GM21737 (cell line): ENCODE measurements around the gene C16orf74.

ENCODE experiments used
- ATAC-seq: cut with Tn5 transposase; IDR thresholded peaks from one replicate; pipeline ENCODE4 v1.9.1; 2021; ENCODE audit warnings: mild to moderate bottlenecking, moderate library complexity; ENCODE audit not compliant: unreplicated experiment

The C16orf74 gene

GRCh38 chr16:85777583-85778310, 26.9 kb upstream of the C16orf74 start:
- no peak for ATAC-seq

DNA sequence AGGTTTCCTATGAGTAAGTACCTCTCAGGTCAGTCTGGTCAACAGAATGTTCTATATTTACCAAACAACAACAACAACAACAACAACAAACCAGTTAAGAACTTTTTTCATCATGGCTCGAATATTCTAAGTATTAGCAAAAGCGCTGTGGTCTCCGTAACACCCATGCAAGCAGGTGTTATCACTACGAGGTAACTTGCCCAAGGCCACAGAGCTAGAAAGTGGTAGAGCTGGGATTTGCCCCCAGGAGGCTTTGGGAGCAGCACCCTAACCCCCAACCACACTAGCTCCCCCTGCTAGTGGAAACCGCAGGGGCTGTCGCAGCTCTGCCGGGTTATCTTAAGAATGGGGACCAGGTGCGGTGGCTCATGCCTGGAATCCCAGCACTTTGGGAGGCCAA, 23.9 kb upstream of the C16orf74 start:
- ATAC-seq = no peak

- ATAC-seq = no peak
Observed at GRCh38 chr16:85774136-85774535, 23.2 kb upstream of the C16orf74 start.

GRCh38 chr16:85773044-85773443, 22.1 kb upstream of the C16orf74 start:
- ATAC-seq = no peak

GRCh38 chr16:85770741-85771140, 19.8 kb upstream of the C16orf74 start:
- no peak for ATAC-seq

DNA sequence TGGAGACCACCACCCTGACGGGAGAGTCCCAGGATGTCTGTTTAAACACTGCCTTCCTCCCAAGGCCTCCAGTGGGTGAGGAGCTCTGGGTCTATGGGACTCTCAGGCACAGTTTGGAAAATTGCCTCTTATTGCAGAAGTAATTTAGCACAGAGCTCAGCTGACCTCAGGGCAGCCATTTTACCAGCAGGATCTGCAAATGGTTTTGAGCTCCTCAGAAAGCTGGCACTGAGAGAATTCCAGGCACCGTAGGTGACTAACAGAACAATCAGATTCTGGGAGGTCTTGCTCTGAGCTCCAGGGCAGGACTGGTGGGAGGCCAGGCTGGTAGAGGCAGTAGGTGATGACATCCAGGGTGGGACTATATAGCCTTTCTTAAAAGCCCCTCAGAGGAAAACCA, 17.3 kb upstream of the C16orf74 start:
- ATAC-seq = no peak

DNA sequence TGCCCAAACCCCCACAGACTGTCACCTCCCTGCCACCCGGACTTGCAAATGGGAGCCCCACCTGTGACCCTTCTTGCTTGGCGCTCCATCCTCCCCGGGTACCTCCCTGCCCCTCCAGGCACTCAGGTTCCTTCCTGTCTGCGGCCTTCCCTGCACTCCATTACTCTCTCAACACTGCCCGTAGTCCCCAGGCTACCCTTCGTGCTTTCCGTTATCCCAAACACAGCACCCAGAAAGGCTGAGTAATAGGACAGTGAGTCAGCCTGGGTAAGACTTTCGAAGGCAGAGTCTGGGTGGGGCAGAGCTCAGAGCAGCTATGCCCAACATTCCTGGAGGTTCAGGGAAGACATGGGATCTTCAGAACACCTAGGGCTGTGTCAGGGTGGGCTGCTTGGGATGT, 16.6 kb upstream of the C16orf74 start:
- ATAC-seq = no peak

DNA sequence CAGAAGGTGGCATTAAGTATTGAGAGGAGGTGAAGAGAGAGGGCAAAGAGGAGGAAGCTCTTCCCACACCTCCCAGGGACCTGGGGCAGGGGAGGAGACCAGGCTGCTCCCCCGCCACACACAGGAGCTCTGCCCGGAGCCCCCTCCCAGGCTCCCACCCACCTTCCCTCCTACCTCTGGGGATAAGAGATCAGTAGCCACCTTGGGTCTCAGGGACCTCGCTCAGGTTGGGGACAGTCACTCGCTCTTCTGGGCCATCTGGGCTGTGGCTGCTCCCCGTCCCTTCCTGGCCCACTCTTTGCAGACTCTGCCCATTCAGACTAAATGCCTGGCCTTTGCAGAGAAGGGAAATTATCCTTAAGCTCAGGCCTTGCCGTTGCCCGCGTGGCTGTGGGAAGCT, 14.9 kb upstream of the C16orf74 start:
- ATAC-seq = no peak

- ATAC-seq = no peak
Observed at GRCh38 chr16:85765211-85765610, 14.3 kb upstream of the C16orf74 start.

DNA sequence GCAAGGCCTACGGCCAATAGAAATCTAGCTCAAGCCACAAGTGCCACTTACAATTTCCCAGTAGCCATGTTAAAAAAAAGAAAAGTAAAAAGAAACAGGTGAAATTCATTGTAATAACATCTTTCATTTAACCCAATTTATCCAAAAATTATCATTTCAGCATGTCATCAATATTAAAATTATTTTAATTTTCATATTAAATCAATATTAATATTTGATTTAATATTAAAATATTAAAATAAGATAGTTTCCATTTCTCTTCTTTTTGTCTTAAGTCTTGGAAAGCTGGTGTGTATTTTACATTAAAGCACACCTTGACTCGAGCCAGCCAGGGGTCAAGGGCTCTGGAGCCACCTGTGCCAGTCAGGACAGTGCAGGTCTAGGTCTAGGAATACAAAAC, 12.7 kb upstream of the C16orf74 start:
- ATAC-seq = no peak

DNA sequence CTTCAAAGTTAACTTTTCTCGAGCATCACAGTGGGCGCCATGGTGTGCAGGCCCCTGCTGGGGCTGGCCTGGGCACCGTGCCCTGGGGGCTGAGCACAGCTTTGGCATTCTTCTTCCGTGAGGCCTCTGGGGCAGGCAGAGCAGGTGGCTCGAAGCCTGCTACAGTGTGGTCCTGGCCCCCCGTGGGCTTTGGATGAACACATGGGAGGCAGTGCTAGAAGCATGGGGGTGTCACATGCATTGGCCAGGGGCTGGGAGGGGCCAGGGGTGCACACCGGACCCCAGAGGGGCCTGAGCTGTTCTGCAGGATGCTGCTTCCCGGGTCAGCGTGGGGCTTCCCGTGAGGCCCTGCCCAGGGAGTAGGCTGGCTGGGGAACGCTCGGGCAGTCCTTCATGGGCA, 12.1 kb upstream of the C16orf74 start:
- ATAC-seq = no peak

DNA sequence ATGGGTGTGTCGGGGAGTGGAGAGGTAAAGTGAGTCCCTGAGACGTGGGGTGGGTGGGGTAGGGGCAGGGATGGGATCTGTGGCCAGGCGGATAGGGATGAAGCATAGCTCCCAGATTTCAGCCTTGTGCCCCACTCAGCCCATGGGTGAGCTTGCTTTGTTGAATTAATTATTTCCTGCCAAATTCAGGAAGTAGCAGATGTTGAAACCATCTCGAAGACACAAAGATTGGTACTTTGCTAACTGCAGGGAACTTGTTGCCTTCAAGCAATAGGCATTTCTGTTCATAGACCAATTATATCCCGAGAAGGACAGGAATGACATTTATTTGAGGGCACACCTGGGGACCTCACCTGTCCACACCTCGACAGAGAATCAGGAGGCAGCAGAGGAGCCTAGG, 11.0 kb upstream of the C16orf74 start:
- no peak for ATAC-seq

DNA sequence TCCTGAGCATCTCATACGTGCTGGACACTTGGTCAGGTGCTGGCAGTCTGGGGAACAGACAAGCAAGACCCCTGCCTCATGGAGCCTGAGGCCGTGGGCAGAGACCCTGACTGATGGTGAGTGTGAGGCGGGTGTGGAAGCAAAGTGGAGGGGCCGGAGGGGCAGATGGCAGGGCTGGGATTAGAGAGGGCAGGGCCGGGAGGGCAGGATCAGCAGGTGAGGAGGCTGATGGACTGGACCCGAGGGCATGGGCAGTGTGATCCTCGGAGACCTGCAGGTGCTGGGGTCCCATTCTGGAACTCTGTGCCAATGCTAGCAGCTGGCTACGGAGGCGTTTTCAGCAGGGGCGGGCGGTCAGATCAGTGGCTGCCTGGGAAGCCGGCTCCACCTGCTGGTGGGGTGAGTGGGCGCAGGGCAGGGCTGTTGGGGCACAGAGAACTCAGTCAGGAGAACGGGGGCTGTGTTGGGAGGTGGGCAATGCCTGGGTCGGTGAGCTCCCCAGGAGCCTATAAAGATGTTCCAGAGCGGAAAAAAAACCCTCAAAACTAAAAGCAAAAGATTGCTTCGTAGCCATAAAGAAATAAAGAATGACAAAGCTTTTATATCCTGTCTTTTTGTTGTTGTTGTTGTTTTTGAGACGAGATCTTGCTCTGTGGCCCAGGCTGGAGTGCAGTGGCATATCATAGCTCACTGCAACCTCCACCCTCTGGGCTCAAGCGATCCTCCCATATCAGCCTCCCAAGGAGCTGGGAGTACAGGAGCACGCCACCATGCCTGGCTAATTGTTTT, 8.9 kb upstream of the C16orf74 start:
- ATAC-seq = no peak

DNA sequence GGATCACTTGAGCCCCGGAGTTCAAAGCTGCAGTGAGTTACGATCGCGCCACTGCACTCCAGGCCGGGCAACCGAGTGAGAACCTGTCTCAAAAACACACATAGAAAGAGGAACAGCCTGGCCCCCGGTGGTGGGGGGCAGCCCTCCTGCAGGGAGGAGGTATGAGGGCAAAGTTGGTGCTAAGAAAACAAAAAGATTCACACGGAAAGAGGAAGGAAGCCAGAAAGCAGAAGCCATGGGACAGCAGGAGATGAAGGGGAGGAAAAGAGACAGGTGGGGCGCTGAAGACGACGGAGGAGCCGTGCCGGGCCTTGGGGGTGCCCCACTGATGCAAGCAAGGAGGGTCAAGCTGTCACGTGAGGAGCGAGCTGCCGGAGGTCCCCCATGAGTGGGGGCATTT, 8.2 kb upstream of the C16orf74 start:
- ATAC-seq = no peak

DNA sequence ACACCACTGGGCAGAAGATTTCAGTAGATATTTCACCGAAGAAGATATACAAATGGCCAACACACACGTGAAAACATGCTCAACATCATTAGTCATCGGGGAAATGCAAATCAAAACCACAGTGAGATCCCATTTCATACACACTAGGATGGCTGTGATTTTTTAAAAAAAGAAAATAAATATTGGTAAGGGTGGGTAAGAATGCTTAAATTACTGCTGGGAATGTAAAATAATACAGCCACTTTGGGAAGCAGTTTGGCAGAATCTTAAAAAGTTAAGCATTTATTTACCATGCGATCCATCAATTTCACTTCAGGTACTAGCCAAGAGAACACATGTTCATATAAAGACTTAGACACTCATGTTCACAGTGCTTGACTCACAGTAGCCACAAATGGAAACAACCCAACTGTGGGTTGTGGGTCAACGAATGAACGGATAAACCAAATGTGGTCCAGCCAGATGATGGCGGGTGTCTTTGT, 6.5 kb upstream of the C16orf74 start:
- ATAC-seq = peak; percentile 32

DNA sequence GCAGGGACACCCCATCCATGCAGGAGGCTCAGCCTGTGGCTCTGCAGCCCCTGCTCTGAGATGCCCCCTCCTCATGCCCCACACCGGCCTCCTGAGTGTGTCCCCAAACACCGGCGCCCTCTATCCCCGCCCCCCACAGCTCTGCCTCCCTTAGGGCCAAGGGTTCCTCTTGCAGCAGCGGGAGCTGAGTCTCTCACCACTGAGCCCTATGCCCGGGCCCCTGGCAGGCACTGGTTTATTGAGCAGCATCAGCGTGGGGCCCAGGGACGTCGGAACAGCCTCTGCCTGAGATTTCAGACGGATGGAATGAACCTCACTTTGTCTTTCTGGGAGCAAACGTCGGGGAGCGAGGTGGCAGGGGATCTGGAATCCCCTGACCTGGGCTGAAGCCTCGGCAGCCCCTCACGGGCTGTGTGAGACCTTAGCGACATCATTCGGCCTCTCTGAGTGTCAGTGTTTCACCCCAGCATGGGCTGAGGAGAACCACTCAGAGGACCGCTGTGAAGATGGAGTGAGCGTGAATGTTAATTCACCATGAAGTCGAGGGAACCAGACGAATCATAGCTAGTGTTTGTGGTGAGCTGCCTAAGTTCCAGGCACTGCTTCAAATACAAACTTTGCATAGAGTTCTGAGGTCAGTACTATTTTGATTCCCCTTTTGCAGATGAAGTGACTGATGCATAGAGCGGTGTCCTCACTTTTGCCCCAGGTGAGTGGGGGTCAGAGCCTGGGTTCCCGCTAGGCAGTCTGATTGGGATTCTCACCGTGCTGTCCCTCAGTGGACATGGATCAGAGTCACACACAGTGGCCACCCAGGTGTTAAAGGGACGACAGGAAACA, 5.3 kb upstream of the C16orf74 start:
- peak; percentile 36 for ATAC-seq

DNA sequence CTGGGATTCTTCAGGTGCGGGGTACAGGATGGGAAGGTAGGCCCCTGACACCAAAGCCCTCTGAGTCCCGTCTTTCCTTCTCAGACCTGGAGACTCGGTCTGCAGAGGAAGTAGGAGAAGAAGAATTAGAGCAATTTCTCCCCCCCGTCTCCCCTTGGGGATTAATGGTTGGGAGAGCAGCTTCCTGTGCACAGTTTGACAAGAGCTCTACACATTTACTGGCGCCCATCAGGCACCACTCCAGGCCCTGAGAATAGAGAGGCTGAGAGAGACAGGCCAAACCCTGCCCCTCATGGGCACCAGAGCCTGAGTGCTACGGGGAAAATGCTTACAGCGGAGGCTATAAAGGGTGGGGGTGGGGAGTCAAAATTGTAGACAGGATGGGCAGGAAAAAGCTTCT, 3.5 kb upstream of the C16orf74 start:
- no peak for ATAC-seq

GRCh38 chr16:85753976-85754375, 3.1 kb upstream of the C16orf74 start:
- no peak for ATAC-seq

DNA sequence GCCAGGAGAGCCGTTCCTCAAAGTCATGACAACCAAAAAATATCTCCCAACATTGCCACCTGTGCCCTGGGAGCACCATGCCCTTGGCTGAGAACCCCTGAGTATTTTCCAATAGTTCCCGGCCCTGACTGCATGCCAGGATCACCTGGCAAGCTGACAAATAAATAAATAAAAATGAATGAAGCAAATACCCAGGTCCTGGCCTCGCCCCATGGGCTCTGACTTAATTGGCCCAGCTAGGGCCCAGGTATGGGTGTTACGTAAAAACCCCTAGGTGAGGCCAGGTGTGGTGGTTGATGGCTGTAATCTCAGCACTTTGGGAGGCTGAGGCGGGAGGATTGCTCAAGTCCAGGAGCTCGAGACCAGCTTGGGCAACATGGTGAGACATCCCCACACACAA, 2.7 kb upstream of the C16orf74 start:
- no peak for ATAC-seq

- no peak for ATAC-seq
Observed at GRCh38 chr16:85752511-85753420, 1.9 kb upstream of the C16orf74 start.
